ENCODE results near the gene KIF5A. TPM values are rescaled to one million over a fixed set of nuclear protein-coding genes. Genes with fewer than 3 reads are reported as not detected.
A peak's percentile ranks its signal among the peaks of the same experiment; 100 is the strongest.

Gene KIF5A
- total RNA-seq, 4 donors from 2014 or later: 2.1 to 3.2 (median 2.4) TPM

DNA sequence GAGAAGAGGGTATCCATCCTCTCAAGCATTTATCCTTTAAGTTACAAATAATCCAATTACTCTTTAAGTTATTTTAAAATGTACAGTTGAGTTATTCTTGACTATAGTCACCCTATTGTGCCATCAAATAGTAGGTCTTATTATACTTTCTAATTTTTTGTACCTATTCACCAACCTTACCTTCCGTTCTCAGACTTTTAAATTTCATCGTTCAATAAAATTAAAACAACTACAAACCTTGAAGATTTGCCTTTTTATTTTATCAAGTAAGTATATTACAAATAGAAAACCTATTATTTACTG lies 1.9 kb upstream of the KIF5A start:
- peaks cover 44 to 50% (median 48%) of the 10 kb centered on the region in 4 donors for H3K4me1 ChIP-seq
- 97% methylated on average over 2 of the region's 2 CpGs for WGBS

DNA sequence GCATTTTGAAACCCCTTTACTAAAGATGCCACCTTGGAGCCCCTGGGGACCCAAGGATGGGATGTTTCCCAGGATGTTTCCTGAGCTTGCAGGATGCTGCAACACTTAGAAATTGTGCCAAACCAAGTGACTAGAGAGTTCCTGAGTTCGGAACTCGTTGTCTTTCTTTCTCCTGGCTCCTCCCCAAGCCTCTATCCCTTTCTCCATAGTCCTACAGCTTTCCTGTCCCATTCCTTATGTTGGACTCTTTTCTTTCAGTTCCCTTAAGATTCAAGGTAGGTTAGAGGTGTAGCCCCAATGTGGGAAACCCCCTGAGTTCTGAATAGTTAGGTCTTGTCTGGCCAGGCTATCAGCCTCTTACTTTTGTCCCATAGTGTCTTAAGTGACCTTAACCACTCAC lies 1.4 kb upstream of the KIF5A start:
- Histone ChIP-seq H3K36me3 (peaks cover 0 to 5% (median 0%) of the 10 kb centered on the region in 4 donors), H3K27me3 (peaks cover 0 to 27% (median 3%) of the 10 kb centered on the region in 4 donors), H3K4me1 (peaks cover 41 to 47% (median 46%) of the 10 kb centered on the region in 4 donors), H3K4me3 (no peak overlapping the region), H3K9me3 (no peaks in the 10 kb centered on the region), H3K27ac (replicated peaks in 1 of 4) (no peak overlapping the region)
- intact Hi-C loops (cut with DNase I): loop anchor here (2.0 kb wide), 1 partner anchor 88 kb away; no protein-coding TSS in a partner anchor
- WGBS: 39% methylated on average over 2 of the region's 2 CpGs
- DNase-seq (ENCODE audit: extremely low spot score): no peak
- TF ChIP-seq EP300 (IDR thresholded peaks at IDR 0.05) (no peak), POLR2AphosphoS5 (IDR thresholded peaks at IDR 0.05) (no peak), POLR2A (IDR thresholded peaks at IDR 0.05; ENCODE audit: low read depth) (no peak)
- TF ChIP-seq, protein P1, sequence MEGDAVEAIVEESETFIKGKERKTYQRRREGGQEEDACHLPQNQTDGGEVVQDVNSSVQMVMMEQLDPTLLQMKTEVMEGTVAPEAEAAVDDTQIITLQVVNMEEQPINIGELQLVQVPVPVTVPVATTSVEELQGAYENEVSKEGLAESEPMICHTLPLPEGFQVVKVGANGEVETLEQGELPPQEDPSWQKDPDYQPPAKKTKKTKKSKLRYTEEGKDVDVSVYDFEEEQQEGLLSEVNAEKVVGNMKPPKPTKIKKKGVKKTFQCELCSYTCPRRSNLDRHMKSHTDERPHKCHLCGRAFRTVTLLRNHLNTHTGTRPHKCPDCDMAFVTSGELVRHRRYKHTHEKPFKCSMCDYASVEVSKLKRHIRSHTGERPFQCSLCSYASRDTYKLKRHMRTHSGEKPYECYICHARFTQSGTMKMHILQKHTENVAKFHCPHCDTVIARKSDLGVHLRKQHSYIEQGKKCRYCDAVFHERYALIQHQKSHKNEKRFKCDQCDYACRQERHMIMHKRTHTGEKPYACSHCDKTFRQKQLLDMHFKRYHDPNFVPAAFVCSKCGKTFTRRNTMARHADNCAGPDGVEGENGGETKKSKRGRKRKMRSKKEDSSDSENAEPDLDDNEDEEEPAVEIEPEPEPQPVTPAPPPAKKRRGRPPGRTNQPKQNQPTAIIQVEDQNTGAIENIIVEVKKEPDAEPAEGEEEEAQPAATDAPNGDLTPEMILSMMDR (IDR thresholded peaks at IDR 0.05): no peak

More for the DNA sequence above, 1.9 kb upstream of the KIF5A start:
- intact Hi-C loops (cut with DNase I): loop anchor here (2.0 kb wide), 1 partner anchor 87 kb away; no protein-coding TSS in a partner anchor
- Histone ChIP-seq H3K4me3 (no peak overlapping the region), H3K27me3 (peaks cover 0 to 27% (median 3%) of the 10 kb centered on the region in 4 donors), H3K9me3 (no peaks in the 10 kb centered on the region), H3K36me3 (peaks cover 0 to 5% (median under 1%) of the 10 kb centered on the region in 4 donors), H3K27ac (replicated peaks in 1 of 4) (no peak overlapping the region)
- TF ChIP-seq EP300 (IDR thresholded peaks at IDR 0.05): no peak
- TF ChIP-seq, protein P1 (IDR thresholded peaks at IDR 0.05): no peak
- no peak for TF ChIP-seq POLR2AphosphoS5 (IDR thresholded peaks at IDR 0.05)
- no peak for TF ChIP-seq POLR2A (IDR thresholded peaks at IDR 0.05; ENCODE audit: low read depth)
- DNase-seq (ENCODE audit: extremely low spot score): no peak

DNA sequence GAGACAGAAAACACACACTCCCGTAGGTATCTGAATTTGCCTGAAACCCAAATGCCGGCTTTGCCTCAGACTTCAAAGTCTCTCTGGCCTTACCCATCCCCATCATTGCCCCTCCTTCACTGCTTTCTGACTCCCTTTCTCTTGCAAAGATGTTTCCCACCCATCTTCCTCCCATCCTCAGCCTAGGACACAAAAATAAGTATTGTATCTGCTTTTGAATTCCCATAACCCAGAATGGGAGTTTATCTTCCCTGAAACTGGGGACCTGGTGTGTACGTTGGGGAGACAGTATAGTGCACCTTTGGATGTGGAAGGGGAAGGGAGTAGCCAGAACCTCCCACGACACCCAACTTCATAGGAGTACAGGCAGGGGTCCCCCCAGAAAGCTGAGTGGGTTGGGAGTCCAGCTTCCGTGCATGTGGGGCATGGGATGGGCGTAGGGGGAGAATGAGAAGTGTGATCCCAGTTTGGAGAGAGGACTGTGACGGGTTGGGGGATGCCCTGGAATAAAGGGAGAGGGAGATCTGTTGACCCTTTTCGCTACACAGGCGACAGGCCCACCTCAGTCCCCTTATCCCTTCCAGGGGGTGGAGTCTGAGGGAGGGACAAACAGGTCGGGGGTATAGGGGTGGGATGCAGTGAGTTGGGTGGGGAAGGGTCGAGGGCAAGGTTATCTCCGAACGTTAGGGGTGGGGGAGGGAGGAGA lies 488 bp upstream of the KIF5A start:
- peak overlapping the region in 1 of 4 donors; percentile 45 for H3K27ac ChIP-seq (replicated peaks in 1 of 4)
- peaks cover 0 to 5% (median 0%) of the 10 kb centered on the region in 4 donors for H3K36me3 ChIP-seq
- intact Hi-C loops (cut with DNase I): loop anchor here (2.0 kb wide), 1 partner anchor 89 kb away; no protein-coding TSS in a partner anchor
- H3K27me3 ChIP-seq: peaks cover 0 to 27% (median 3%) of the 10 kb centered on the region in 4 donors
- no peaks in the 10 kb centered on the region for H3K9me3 ChIP-seq
- DNase-seq (ENCODE audit: extremely low spot score): no peak
- TF ChIP-seq POLR2AphosphoS5 (IDR thresholded peaks at IDR 0.05) (no peak), EP300 (IDR thresholded peaks at IDR 0.05) (no peak), POLR2A (IDR thresholded peaks at IDR 0.05; ENCODE audit: low read depth) (no peak)
- TF ChIP-seq, protein P1 (IDR thresholded peaks at IDR 0.05): no peak
- WGBS: 35% methylated on average over 13 of the region's 13 CpGs
- H3K4me3 ChIP-seq: peak overlapping the region; percentile 54 to 65 (median 56)
- H3K4me1 ChIP-seq: peaks cover 35 to 40% (median 39%) of the 10 kb centered on the region in 4 donors

DNA sequence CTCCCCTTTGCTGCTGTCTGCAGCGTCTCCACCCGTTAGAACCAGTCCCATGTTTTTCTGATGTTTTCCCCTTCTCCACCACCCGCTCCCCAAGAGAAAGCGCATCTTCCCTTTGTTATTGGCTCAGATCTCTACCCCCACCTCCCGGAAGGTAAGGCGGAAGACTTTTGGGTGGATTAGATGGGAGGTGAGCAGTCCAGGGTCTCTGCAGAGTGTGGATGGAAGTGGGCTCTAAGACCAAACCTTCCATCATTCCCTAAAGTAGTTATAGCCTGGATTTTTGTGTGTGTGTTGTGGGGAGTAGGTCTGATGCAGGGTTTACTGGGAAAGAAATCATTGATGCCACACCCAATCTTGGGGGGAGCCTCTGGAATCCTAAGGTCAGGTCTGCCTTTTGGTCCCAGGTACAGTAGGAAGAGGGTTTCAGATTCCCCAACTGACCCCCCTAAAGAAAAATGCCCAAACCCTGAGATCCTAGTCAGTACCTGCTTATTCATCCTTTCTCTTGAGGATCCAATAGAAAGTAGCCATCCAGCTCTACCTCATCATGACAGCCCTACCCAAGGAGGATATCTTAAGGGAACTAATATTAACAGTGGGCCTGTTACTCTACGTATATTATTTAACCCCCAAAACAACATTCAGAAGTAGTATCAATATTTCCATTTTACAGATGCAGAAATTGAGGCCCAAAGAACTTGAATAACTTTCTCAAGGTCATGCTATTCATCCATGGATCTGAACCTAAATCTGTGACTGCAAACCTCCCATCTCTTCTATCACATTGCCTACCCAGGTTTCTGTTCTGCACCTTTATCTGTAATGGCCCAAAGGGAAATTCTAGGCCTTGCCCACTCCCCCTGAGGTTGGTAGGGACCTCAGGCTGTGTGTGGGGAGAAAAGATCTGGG lies 1.1 kb downstream of the KIF5A start:
- no peaks in the 10 kb centered on the region for H3K9me3 ChIP-seq
- H3K4me1 ChIP-seq: peaks cover 20 to 26% (median 24%) of the 10 kb centered on the region in 4 donors
- intact Hi-C loops (cut with DNase I): no loop called here
- no peak overlapping the region for H3K27ac ChIP-seq (replicated peaks in 1 of 4)
- H3K36me3 ChIP-seq: no peaks in the 10 kb centered on the region
- no peak for DNase-seq (ENCODE audit: extremely low spot score)
- H3K27me3 ChIP-seq: peaks cover 0 to 27% (median 3%) of the 10 kb centered on the region in 4 donors
- TF ChIP-seq POLR2A (IDR thresholded peaks at IDR 0.05; ENCODE audit: low read depth) (no peak), POLR2AphosphoS5 (IDR thresholded peaks at IDR 0.05) (no peak), EP300 (IDR thresholded peaks at IDR 0.05) (no peak)
- TF ChIP-seq, protein P1 (IDR thresholded peaks at IDR 0.05): no peak
- WGBS: 59% methylated on average over 7 of the region's 7 CpGs
- H3K4me3 ChIP-seq: peak overlapping the region; percentile 54 to 65 (median 56)

All from esophagus muscularis mucosa (tissue), 4 donors.